Nephron progenitor cell (in vitro differentiated cells): ENCODE data around the gene KIF26A.

ENCODE experiments used
- DNase-seq: peaks from one replicate; pipeline ENCODE4 v3.0.0; 2021
- H3K27ac Mint-ChIP-seq: 2 replicates; pipeline ENCODE4 v1.8.0; 2021; ENCODE audit warnings: mild to moderate bottlenecking, moderate library complexity, mixed read lengths
- H3K27me3 Mint-ChIP-seq: 2 replicates; pipeline ENCODE4 v1.8.0; 2021; ENCODE audit warnings: mild to moderate bottlenecking, low read depth, mixed read lengths; ENCODE audit not compliant: poor library complexity
- H3K36me3 Mint-ChIP-seq: 2 replicates; pipeline ENCODE4 v1.8.0; 2021; ENCODE audit warnings: low read depth, mixed read lengths
- H3K4me1 Mint-ChIP-seq: 2 replicates; pipeline ENCODE4 v1.8.0; 2021; ENCODE audit warnings: mixed read lengths
- H3K4me3 Mint-ChIP-seq: 2 replicates; pipeline ENCODE4 v1.8.0; 2021; ENCODE audit warnings: mild to moderate bottlenecking, moderate library complexity, mixed read lengths
- H3K9me3 Mint-ChIP-seq: 2 replicates; pipeline ENCODE4 v1.8.0; 2021; ENCODE audit warnings: mild to moderate bottlenecking, moderate library complexity, mixed read lengths
- TF ChIP-seq, protein P1 (sequence below): fragments of 200-600 bp; sonication (generic); IDR thresholded peaks from 2 replicates; pipeline ENCODE4 v1.5.0; 2021; ENCODE audit warnings: antibody characterized with exemption

The KIF26A gene

DNA sequence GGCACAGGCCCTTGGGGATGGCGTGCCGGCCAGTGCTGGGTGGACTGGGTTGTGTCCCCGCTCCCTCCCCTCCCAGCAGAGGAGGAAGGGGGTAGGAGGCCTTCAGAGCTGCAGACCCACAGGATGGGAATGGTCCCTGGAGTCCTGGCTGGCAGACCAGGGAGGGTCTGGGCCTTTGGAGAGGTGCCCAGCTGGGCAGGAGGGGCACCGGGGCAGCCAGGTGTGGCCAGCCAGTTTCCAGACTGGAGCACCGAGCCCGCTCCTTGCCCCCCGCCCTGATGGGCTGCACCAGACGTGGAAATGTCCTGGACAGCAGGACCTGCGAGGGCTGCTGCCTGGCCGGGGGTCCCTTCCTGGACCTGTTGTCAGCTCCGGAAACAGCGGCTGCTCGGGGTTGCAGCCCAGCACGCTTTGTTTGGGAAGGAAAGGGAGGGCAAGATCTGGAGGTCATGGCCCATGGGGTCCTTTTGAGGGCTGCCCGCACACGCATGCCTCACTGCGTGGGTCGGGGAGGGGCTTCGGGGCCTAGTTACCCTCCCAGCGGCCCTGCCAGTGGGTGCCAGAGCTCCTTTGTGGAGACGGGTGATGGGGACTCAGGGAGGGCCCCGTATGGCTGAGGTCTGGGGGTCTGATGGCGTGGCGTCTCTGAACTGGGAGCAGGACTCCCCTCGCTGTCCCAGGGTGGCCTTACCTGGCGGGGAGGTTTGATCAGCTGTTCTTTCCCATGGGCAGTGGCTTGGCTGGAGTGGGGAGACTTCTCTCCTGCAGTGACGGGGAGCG lies 9.1 kb downstream of the KIF26A start:
- Mint-ChIP-seq H3K4me3 (peak overlapping the region; percentile 48), H3K27ac (peak overlapping the region; percentile 64), H3K27me3 (peaks cover 17% of the 10 kb centered on the region), H3K9me3 (no peaks in the 10 kb centered on the region), H3K4me1 (peaks cover 52% of the 10 kb centered on the region), H3K36me3 (no peaks in the 10 kb centered on the region)
- TF ChIP-seq, protein P1, sequence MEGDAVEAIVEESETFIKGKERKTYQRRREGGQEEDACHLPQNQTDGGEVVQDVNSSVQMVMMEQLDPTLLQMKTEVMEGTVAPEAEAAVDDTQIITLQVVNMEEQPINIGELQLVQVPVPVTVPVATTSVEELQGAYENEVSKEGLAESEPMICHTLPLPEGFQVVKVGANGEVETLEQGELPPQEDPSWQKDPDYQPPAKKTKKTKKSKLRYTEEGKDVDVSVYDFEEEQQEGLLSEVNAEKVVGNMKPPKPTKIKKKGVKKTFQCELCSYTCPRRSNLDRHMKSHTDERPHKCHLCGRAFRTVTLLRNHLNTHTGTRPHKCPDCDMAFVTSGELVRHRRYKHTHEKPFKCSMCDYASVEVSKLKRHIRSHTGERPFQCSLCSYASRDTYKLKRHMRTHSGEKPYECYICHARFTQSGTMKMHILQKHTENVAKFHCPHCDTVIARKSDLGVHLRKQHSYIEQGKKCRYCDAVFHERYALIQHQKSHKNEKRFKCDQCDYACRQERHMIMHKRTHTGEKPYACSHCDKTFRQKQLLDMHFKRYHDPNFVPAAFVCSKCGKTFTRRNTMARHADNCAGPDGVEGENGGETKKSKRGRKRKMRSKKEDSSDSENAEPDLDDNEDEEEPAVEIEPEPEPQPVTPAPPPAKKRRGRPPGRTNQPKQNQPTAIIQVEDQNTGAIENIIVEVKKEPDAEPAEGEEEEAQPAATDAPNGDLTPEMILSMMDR: no peak
- DNase-seq: peak; percentile 25

DNA sequence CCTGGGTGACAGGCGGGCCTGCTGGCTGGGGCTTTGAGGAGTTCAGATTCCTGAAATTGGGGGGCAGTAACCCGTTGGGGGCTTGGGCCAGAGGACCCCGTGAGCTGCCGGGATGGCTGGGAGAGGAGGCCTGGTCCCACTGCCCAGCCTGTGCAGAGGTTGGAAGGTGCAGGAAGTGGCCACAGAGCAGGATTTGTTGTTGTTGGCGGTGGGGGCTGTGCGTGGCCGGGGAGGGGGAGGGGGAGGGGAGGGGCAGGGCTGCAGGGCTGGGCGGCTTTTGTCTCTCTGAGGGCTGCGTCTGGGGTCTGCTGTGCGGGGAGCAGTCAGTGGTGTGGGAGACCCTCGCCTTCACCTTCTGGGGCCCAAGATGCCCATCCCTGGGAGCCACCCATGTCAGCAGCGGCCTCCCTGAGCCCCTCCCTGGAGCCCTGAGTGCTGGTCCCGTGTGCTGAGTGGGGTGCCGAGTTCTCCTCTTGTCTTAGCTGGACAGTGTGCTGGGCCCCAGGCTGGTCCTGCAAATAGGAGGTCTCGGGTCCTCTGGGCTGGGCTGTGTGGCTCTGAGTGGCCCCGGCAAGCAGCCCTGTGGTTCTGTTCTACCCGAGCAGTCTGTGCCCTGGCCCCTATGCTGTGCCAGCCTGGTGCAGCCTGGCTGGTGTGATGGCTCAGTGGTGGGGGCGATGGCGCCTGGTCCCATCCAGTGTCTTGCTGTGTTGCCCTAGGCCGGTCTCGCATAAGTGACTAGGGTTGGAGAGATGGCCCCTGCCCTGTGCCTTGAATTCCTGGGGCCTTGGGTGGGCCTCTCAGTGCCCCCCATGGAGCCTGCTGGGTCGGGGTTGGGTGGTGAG lies 10.3 kb downstream of the KIF26A start:
- DNase-seq: no peak
- H3K4me3 Mint-ChIP-seq: peak overlapping the region; percentile 48
- H3K27ac Mint-ChIP-seq: no peak overlapping the region
- H3K4me1 Mint-ChIP-seq: peaks cover 52% of the 10 kb centered on the region
- no peaks in the 10 kb centered on the region for H3K9me3 Mint-ChIP-seq
- TF ChIP-seq, protein P1: no peak
- H3K27me3 Mint-ChIP-seq: peaks cover 17% of the 10 kb centered on the region
- no peaks in the 10 kb centered on the region for H3K36me3 Mint-ChIP-seq

DNA sequence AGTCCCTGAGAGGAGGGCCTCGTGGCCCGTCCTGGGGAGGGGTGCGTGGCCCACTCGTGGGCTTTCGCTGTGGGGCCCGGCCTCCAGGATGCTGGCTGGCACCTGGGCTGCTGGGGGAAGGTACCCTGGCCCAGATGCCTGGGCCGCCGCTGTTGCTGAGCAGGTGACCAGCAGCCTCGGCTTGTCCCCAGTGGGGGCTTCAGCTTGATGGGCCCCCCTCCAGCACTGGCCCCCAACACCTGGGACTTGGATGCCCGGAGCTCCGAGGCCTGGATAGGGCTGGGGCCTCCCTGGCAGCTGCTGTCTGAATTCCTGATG lies 10.8 kb downstream of the KIF26A start:
- Mint-ChIP-seq H3K9me3 (no peaks in the 10 kb centered on the region), H3K36me3 (no peaks in the 10 kb centered on the region), H3K27ac (no peak overlapping the region), H3K4me3 (no peak overlapping the region), H3K27me3 (peaks cover 12% of the 10 kb centered on the region), H3K4me1 (peaks cover 52% of the 10 kb centered on the region)
- no peak for DNase-seq
- TF ChIP-seq, protein P1: no peak

DNA sequence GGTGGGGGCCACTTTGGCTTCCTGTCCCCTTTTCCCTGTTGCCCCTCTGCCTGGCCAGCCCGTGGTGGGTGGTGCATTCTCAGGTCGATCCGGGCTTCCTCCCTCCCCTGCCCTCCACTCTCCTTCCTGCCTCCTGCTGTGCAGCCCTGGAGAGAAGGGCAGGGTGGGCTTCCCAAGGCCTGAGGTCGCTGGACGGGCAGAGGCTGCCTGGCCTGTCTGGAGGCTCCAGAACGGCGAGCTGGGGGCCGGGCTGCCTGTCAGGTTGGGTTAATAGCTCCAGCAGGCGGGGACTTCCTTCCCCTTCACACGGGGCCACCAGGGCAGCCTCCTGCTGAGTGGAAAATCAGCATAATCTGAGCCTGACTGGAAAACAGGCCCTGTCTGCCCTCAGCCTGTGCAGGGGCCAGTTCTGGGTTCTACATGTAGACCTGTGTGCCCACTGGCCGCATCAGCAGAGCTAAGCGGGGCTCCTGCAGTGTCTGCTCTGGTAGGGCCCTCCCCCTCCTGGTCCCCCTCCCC lies 11.3 kb downstream of the KIF26A start:
- DNase-seq: peak; percentile 71
- Mint-ChIP-seq H3K9me3 (no peaks in the 10 kb centered on the region), H3K27ac (no peak overlapping the region), H3K4me1 (peaks cover 49% of the 10 kb centered on the region), H3K27me3 (peaks cover 8% of the 10 kb centered on the region), H3K36me3 (no peaks in the 10 kb centered on the region), H3K4me3 (no peak overlapping the region)
- TF ChIP-seq, protein P1: no peak

DNA sequence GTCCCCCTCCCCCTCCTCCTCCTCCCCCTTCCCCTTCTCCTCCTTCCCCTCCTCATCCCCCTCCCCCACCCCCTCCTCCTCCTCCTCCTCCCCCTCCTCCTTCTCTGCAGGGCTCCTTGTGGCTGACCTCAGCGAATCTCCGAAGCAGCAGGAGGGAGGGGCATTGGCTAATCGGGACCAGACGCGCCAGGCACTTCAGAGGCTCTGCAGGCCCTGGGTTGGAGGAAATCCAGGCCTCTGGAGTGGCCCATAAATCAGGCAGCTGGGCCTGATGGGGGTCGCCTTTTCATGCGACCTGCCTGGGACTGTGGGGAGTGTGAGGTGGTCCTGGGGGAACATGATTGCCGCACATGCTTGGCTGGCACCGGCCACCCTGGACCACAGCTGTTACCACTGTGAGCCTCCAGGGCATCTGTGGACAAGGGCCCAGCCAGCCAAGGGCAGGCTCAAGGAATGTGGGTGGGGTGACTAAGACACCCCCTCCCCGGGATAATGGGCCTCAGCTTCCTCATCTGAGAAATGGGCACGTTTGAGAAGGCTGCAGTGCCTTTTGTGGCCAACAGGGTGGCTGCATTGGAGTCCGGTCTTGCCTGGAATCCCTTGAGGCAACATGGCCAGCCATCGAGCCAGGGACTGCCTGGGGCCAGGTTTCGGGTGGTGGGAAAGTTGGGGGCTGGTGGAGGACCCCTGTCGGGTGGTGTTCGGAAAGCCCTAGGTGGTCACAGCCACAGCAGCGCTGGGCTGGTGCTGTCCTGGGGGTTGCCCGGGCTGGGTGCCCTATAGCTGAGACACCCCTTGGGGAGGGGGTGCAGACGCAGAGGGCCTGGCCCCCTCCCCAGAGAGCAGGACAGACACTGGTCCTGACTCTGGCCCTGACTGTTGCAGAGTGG lies 12.0 kb downstream of the KIF26A start:
- Mint-ChIP-seq H3K27ac (peak overlapping the region; percentile 88), H3K9me3 (no peaks in the 10 kb centered on the region), H3K27me3 (peaks cover 7% of the 10 kb centered on the region), H3K4me1 (peaks cover 45% of the 10 kb centered on the region), H3K4me3 (no peak overlapping the region), H3K36me3 (no peaks in the 10 kb centered on the region)
- peak; percentile 75 for DNase-seq
- TF ChIP-seq, protein P1: peak; percentile 39
